ENCODE measurements around the gene ASB3. TPM values are rescaled to one million over a fixed set of nuclear protein-coding genes. Genes with fewer than 3 reads are reported as not detected.

The ASB3 gene
- total and polyA plus RNA-seq, 12 donors, result 10.1 to 51.3 (median 21.4) TPM

- no peaks in the 10 kb centered on the region for H3K27me3 ChIP-seq
These were observed 154.7 kb downstream of the ASB3 start for GRCh38 chr2:53632126-53632460.

DNA sequence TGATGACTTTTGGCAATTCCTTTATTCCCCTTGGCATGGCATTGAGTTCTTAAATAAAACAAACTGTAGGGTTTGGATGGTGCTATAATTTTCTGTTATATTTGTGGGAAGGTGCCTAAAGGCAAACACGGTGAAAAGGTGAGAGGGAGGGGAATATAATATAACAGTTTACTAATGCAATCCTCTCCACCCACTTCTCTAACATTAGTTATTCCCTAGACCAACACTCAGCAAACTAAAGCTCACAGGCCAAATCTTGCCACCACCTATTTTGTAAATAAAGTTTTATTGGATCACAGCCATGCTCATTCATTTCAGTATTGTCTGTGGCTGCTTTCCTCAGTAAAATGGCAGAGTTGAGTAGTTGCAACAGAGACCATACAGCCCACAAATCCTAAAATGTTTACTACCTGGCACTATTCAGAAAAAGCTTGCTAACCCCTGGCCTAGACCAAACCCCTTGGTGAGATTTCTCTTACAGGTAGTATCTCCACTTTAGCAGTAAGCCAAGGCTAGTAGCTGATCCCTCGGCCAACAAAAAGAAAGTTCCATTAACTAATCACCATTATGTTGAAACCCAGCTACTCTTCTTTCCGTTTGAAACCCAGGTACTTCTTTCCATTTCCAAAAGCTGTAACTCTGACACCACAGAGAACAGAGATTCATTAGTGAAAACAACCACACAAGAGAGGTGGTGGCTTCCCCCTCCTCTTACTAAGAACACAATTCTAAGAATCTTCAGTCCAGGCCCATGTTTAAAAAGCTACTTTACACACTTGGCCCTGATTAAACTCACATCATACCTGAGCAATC is 155.2 kb downstream of the ASB3 start:
- WGBS, 4 donors, result 79 to 91% (median 81%) methylated on average over 3 of the region's 3 CpGs
- no peaks in the 10 kb centered on the region for H3K27me3 ChIP-seq
- no peak overlapping the region for H3K27ac ChIP-seq
- TF ChIP-seq, protein P1, sequence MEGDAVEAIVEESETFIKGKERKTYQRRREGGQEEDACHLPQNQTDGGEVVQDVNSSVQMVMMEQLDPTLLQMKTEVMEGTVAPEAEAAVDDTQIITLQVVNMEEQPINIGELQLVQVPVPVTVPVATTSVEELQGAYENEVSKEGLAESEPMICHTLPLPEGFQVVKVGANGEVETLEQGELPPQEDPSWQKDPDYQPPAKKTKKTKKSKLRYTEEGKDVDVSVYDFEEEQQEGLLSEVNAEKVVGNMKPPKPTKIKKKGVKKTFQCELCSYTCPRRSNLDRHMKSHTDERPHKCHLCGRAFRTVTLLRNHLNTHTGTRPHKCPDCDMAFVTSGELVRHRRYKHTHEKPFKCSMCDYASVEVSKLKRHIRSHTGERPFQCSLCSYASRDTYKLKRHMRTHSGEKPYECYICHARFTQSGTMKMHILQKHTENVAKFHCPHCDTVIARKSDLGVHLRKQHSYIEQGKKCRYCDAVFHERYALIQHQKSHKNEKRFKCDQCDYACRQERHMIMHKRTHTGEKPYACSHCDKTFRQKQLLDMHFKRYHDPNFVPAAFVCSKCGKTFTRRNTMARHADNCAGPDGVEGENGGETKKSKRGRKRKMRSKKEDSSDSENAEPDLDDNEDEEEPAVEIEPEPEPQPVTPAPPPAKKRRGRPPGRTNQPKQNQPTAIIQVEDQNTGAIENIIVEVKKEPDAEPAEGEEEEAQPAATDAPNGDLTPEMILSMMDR (IDR thresholded peaks at IDR 0.05), result no peak
- TF ChIP-seq POLR2A (IDR thresholded peaks at IDR 0.05), result no peak
- H3K4me1 ChIP-seq (replicated peaks in 1 of 2), result no peaks in the 10 kb centered on the region
- intact Hi-C loops (cut with DNase I), result no loop called here
- no peak for DNase-seq
- no peaks in the 10 kb centered on the region for H3K9me3 ChIP-seq (replicated peaks in 1 of 3)
- H3K36me3 ChIP-seq (replicated peaks in 1 of 2), result no peaks in the 10 kb centered on the region
- no peak overlapping the region for H3K4me3 ChIP-seq

More at GRCh38 chr2:53632126-53632460, 154.7 kb downstream of the ASB3 start:
- H3K4me3 ChIP-seq, result no peak overlapping the region
- WGBS, 4 donors, result 80 to 90% (median 85%) methylated on average over 4 of the region's 4 CpGs
- H3K4me1 ChIP-seq (replicated peaks in 1 of 2), result no peaks in the 10 kb centered on the region
- H3K27ac ChIP-seq, result no peak overlapping the region
- H3K36me3 ChIP-seq (replicated peaks in 1 of 2), result no peaks in the 10 kb centered on the region
- H3K9me3 ChIP-seq (replicated peaks in 1 of 3), result no peaks in the 10 kb centered on the region
- TF ChIP-seq, protein P1 (IDR thresholded peaks at IDR 0.05), result no peak
- TF ChIP-seq POLR2A (IDR thresholded peaks at IDR 0.05), result no peak
- intact Hi-C loops (cut with DNase I), result no loop called here
- no peak for DNase-seq

DNA sequence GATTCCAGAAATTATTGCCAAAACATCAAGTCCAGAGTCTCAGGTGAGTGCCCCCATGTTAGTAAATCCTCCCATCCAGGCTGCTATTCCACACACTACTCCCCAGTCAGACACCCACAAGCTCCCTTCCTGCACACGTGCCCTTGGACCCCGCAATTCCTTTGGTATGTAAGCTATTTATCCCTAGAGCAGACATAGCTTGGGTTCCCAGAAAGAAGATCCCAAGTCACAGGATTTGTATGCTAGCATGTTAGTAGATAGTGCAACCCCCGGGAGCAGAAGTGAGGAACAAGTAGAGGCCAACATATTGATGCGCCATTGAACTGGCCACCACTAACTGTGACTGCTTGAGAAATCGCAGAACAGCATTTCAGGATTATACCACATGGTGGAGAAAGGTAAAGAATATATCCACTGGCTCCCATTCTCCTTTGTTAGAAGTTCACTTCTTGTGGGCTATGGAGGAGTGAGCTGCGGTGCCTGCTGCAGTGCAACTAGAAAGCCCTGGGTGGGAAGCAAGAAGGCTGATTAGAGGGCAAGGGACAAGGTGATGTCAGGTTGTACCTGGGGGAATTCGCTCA is 156.6 kb downstream of the ASB3 start:
- intact Hi-C loops (cut with DNase I), result no loop called here
- Histone ChIP-seq H3K27me3 (no peaks in the 10 kb centered on the region), H3K27ac (no peak overlapping the region), H3K9me3 (replicated peaks in 1 of 3) (no peaks in the 10 kb centered on the region), H3K4me1 (replicated peaks in 1 of 2) (no peaks in the 10 kb centered on the region), H3K4me3 (no peak overlapping the region), H3K36me3 (replicated peaks in 1 of 2) (no peaks in the 10 kb centered on the region)
- 81 to 85% (median 83%) methylated on average over 7 of the region's 7 CpGs for WGBS, 4 donors
- no peak for TF ChIP-seq POLR2A (IDR thresholded peaks at IDR 0.05)
- TF ChIP-seq, protein P1 (IDR thresholded peaks at IDR 0.05), result no peak
- no peak for DNase-seq

DNA sequence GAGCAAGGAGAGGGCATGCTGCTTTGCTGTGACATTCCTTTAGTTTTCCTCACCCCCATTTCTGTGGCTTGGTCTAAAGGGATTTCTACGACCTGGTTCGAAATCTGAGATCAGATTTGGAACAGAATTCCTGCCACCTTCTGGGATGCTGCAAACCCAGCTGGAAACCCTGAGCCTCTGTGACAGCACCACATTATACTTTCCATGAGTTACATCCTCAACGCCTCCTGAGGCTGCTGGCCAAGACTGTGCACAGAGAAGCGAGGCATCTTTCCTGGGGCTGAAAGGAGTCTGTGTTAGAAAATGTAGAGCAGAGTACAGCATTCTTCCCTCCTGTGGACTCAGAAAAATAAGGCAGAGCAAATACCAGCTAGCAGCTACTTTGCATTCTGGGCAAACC is 157.3 kb downstream of the ASB3 start:
- Histone ChIP-seq H3K4me1 (replicated peaks in 1 of 2) (no peaks in the 10 kb centered on the region), H3K9me3 (replicated peaks in 1 of 3) (no peaks in the 10 kb centered on the region), H3K4me3 (no peak overlapping the region), H3K36me3 (replicated peaks in 1 of 2) (no peaks in the 10 kb centered on the region), H3K27me3 (no peaks in the 10 kb centered on the region), H3K27ac (no peak overlapping the region)
- TF ChIP-seq POLR2A (IDR thresholded peaks at IDR 0.05), result no peak
- TF ChIP-seq, protein P1 (IDR thresholded peaks at IDR 0.05), result no peak
- 66 to 76% (median 73%) methylated on average over 4 of the region's 4 CpGs for WGBS, 4 donors
- intact Hi-C loops (cut with DNase I), result no loop called here
- DNase-seq, result no peak

All from adrenal gland (tissue), 12 donors.